RWPE2 (cell line): ENCODE results near the gene PLOD3.

Source experiments
- ATAC-seq: fragments of 200-7000 bp; cut with Tn5 transposase; 3 replicates; pipeline ENCODE4 v1.9.1; 2021; ENCODE audit warnings: low read depth
- DNase-seq: peaks from one replicate; pipeline ENCODE4 v3.0.0-alpha.2; 2020; ENCODE audit warnings: low spot score
- H3K27ac ChIP-seq: fragments of 450-650 bp; 2 replicates; pipeline ENCODE4 v1.5.1; 2017; ENCODE audit warnings: mild to moderate bottlenecking; ENCODE audit not compliant: poor library complexity, severe bottlenecking
- H3K27me3 ChIP-seq: fragments of 250-450 bp; sonication (Bioruptor Pico); 2 replicates; pipeline ENCODE4 v1.5.1; 2021; ENCODE audit warnings: mild to moderate bottlenecking, moderate library complexity; ENCODE audit not compliant: insufficient read depth, poor library complexity, severe bottlenecking
- H3K36me3 ChIP-seq: fragments of 250-450 bp; sonication (Bioruptor Pico); 2 replicates; pipeline ENCODE4 v1.5.1; 2020; ENCODE audit warnings: low read depth, mild to moderate bottlenecking, moderate library complexity
- H3K4me1 ChIP-seq: fragments of 250-450 bp; sonication (Bioruptor Pico); 2 replicates; pipeline ENCODE4 v1.5.1; 2021; ENCODE audit warnings: mild to moderate bottlenecking, moderate library complexity; ENCODE audit not compliant: insufficient read depth, poor library complexity, severe bottlenecking
- H3K4me3 ChIP-seq: fragments of 250-450 bp; sonication (Bioruptor Pico); 2 replicates; pipeline ENCODE4 v1.5.1; 2021; ENCODE audit warnings: mild to moderate bottlenecking, moderate library complexity; ENCODE audit not compliant: severe bottlenecking
- H3K9me3 ChIP-seq: fragments of 250-450 bp; sonication (Bioruptor Pico); 2 replicates; pipeline ENCODE4 v1.5.1; 2021; ENCODE audit warnings: mild to moderate bottlenecking, moderate library complexity; ENCODE audit not compliant: severe bottlenecking
- TF ChIP-seq, protein P1 (sequence below): fragments of 450-650 bp; IDR thresholded peaks from one replicate; pipeline ENCODE4 v1.5.1; 2017; ENCODE audit warnings: mild to moderate bottlenecking, moderate library complexity; ENCODE audit not compliant: poor library complexity, severe bottlenecking

PLOD3 gene

DNA sequence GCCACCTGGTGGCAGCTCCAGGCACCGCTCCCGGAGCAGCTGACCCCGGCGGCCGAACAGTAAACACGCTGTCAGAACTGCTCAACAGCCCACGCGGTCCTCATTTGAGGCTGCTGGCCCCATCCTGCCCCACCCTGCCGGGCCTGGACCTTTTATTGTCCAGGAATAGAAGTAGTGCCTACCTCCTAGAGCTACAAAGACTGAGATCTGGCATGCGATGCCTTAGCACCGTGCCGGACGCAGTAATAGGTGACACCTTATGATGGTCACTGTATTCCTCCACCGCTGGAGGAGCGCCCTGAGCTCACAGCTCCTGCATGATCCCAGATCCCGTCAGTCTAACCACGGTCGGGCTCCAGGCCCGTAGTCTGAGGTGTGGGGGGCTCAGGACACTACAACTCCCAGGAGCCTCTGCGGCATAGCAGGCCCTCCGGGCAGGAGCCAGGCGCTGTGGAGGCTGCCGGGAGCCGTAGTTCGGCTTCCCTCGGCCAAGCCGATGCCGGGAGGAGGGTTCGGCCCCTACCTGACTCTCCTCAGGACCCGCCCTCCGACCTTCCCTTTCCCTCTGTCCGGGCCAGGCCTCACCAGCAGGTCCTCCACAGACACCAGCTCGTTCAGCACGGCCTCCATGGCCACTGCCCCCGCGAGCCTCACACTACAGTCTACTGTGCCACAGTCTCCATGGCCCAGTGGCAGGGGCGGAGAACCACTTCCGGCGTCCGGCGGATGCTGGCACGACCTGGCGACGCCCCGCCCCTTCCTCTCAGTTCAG, 27.2 kb upstream of the PLOD3 start, which contains the start of gene FIS1:
Gene FIS1, minus strand, starts transcription at position 707 of the 772 bp plus-strand sequence. Its CDS starts 77 bp downstream, at position 630.
- Histone ChIP-seq H3K4me1 (peaks cover 6% of the 10 kb centered on the region), H3K9me3 (no peaks in the 10 kb centered on the region), H3K36me3 (peaks cover 24% of the 10 kb centered on the region), H3K27me3 (no peaks in the 10 kb centered on the region), H3K4me3 (peak within 1 kb of the TSS; percentile 78), H3K27ac (peak within 1 kb of the TSS; percentile 70)
- TF ChIP-seq, protein P1, sequence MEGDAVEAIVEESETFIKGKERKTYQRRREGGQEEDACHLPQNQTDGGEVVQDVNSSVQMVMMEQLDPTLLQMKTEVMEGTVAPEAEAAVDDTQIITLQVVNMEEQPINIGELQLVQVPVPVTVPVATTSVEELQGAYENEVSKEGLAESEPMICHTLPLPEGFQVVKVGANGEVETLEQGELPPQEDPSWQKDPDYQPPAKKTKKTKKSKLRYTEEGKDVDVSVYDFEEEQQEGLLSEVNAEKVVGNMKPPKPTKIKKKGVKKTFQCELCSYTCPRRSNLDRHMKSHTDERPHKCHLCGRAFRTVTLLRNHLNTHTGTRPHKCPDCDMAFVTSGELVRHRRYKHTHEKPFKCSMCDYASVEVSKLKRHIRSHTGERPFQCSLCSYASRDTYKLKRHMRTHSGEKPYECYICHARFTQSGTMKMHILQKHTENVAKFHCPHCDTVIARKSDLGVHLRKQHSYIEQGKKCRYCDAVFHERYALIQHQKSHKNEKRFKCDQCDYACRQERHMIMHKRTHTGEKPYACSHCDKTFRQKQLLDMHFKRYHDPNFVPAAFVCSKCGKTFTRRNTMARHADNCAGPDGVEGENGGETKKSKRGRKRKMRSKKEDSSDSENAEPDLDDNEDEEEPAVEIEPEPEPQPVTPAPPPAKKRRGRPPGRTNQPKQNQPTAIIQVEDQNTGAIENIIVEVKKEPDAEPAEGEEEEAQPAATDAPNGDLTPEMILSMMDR: peak; percentile 92
- DNase-seq (peak; percentile 94), ATAC-seq (peak; percentile 94)

DNA sequence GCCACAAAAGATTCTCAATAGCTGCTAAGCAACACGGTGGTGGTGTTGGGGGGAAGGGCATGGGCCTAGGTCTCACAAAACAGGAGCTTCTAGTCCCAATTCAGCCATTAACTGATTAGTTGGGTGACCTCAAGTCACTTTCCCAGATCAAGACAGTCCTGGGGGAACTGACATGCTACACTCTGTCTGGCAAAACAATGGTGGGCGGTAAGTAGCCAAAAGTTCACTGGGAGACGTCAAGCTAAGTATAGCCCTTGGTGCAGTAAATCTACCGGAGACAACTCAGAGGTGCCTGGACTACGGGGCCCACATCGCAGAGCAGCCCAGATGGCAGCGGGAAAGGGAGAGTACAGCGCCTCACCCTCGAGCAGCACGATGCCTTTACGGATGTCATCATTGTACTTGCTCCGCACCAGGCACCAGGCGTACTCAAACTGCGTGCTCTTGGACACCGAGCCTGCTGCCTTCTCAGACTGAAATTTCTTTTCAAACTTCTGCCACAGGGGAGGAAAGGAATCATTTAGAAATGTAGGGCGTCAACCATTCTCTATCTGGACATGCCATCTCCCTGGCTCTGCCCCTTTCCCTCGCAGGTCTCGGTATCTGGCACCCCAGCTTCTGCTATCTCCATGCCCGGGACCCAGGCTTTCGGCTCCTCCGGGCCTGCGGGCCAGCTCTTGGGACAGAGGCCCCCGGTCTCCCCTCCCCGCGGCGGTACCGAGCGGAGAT, 26.4 kb upstream of the PLOD3 start:
- H3K36me3 ChIP-seq: peaks cover 22% of the 10 kb centered on the region
- H3K27ac ChIP-seq: peak overlapping the region; percentile 70
- DNase-seq (no peak), ATAC-seq (no peak)
- peaks cover 6% of the 10 kb centered on the region for H3K4me1 ChIP-seq
- TF ChIP-seq, protein P1: no peak
- peak overlapping the region; percentile 78 for H3K4me3 ChIP-seq
- no peaks in the 10 kb centered on the region for H3K27me3 ChIP-seq
- H3K9me3 ChIP-seq: no peaks in the 10 kb centered on the region

DNA sequence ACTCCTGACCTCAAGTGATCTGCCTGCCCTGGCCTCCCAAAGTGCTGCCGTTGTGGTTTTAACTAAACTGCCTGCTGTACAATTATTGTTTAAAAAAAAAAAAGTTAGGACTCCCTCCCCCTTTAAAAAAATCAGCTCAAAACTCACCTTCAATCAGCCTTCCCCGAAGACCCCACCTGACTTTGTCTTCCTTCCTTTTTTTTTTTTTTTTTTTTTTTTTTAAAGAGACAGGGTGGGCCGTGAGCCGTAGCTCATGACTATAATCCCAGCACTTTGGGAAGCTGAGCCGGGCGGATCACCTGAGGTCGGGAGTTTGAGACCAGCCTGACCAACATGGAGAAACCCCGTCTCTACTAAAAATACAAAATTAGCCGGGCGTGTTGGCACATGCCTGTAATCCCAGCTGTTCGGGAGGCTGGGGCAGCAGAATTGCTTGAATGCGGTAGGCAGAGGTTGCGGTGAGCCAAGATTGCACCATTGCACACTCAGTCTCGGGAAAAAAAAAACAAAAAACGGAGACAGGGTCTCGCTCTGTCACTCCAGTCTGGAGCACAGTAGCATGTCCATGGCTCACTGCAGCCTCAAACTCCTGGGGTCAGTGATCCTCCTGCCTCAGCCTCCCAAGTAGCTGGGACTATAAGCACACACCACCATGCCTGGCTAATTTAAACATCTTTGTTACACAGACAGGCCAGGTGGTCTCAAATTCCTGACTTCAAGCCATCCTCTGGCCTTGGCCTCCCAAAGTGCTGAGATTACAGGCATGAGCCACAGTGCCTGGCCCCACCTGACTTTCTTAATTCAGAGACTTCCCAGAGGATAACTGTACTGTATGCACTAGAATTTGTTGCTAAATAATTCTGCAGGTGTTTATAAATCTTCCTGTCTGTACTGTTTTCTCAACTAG, 24.3 kb upstream of the PLOD3 start:
- no peak overlapping the region for H3K27ac ChIP-seq
- H3K4me1 ChIP-seq: peaks cover 6% of the 10 kb centered on the region
- DNase-seq (no peak), ATAC-seq (no peak)
- no peaks in the 10 kb centered on the region for H3K27me3 ChIP-seq
- H3K36me3 ChIP-seq: peaks cover 22% of the 10 kb centered on the region
- no peaks in the 10 kb centered on the region for H3K9me3 ChIP-seq
- no peak overlapping the region for H3K4me3 ChIP-seq
- TF ChIP-seq, protein P1: no peak

GRCh38 chr7:101241015-101241363, 23.6 kb upstream of the PLOD3 start:
- no peak for DNase-seq
- TF ChIP-seq, protein P1: no peak
- Histone ChIP-seq H3K27ac (no peak overlapping the region), H3K4me1 (peaks cover 6% of the 10 kb centered on the region), H3K27me3 (no peaks in the 10 kb centered on the region), H3K36me3 (peaks cover 22% of the 10 kb centered on the region), H3K4me3 (no peak overlapping the region), H3K9me3 (no peaks in the 10 kb centered on the region)
- no peak for ATAC-seq
